Middle frontal gyrus (tissue), 1 donor: ENCODE data around the gene TMEM106C.

Experiments used
- DNase-seq: peaks from one replicate; pipeline ENCODE4 v3.0.0-alpha.2; 2015; ENCODE audit warnings: low spot score; ENCODE audit errors: extremely low spot score

Gene TMEM106C

GRCh38 chr12:47993491-47993890 is 30.1 kb downstream of the TMEM106C start:
- DNase-seq = no peak

GRCh38 chr12:47995981-47996401 is 32.6 kb downstream of the TMEM106C start:
- DNase-seq = no peak

- no peak for DNase-seq
These were observed 33.9 kb downstream of the TMEM106C start for GRCh38 chr12:47997321-47997720.

GRCh38 chr12:47999816-48000215 is 36.4 kb downstream of the TMEM106C start:
- no peak for DNase-seq

- DNase-seq = no peak
These were observed 37.6 kb downstream of the TMEM106C start for GRCh38 chr12:48000878-48001504.

- DNase-seq = no peak
These were observed 38.4 kb downstream of the TMEM106C start for GRCh38 chr12:48001505-48002413.

- DNase-seq = no peak
These were observed 39.0 kb downstream of the TMEM106C start for GRCh38 chr12:48002414-48002730.

GRCh38 chr12:48002773-48003218 is 39.4 kb downstream of the TMEM106C start:
- DNase-seq = no peak

GRCh38 chr12:48003226-48004052 is 40.0 kb downstream of the TMEM106C start:
- no peak for DNase-seq

- no peak for DNase-seq
These were observed 40.9 kb downstream of the TMEM106C start, which contains the start of gene COL2A1 for GRCh38 chr12:48004053-48004941. Gene COL2A1, minus strand, starts transcription at chr12:48004476. Its CDS starts 155 bp downstream, at chr12:48004321.

GRCh38 chr12:48005001-48005749 is 41.8 kb downstream of the TMEM106C start:
- no peak for DNase-seq

- no peak for DNase-seq
These were observed 42.3 kb downstream of the TMEM106C start for GRCh38 chr12:48005750-48006021.

- no peak for DNase-seq
These were observed 43.8 kb downstream of the TMEM106C start for GRCh38 chr12:48007206-48007605.

GRCh38 chr12:48008349-48008748 is 45.0 kb downstream of the TMEM106C start:
- no peak for DNase-seq

GRCh38 chr12:48008950-48009349 is 45.6 kb downstream of the TMEM106C start:
- no peak for DNase-seq

GRCh38 chr12:48009471-48009870 is 46.1 kb downstream of the TMEM106C start:
- DNase-seq = no peak

GRCh38 chr12:48010366-48010970 is 47.1 kb downstream of the TMEM106C start:
- no peak for DNase-seq

GRCh38 chr12:48012070-48012469 is 48.7 kb downstream of the TMEM106C start:
- DNase-seq = no peak

GRCh38 chr12:48013287-48013686 is 49.9 kb downstream of the TMEM106C start:
- DNase-seq = no peak

GRCh38 chr12:48015129-48015528 is 51.7 kb downstream of the TMEM106C start:
- DNase-seq = no peak
